ENCODE measurements around the gene GTF3C1. TPM values are rescaled to one million over a fixed set of nuclear protein-coding genes. Genes with fewer than 3 reads are reported as not detected.

Gene GTF3C1
- total and polyA plus RNA-seq, 8 donors, result 61.5 to 111 (median 97.7) TPM

- intact Hi-C loops (cut with DNase I), result no loop called here
- H3K36me3 ChIP-seq, result no peaks in the 10 kb centered on the region
- no peaks in the 10 kb centered on the region for H3K9me3 ChIP-seq
- H3K4me1 ChIP-seq, result peaks cover 6 to 41% of the 10 kb centered on the region in 2 donors
- no peak for ATAC-seq
- DNase-seq, result no peak
- TF ChIP-seq CTCF (IDR thresholded peaks at IDR 0.05), result no peak
- no peaks in the 10 kb centered on the region for H3K27me3 ChIP-seq
- no peak overlapping the region for H3K27ac ChIP-seq
- H3K4me3 ChIP-seq, result no peak overlapping the region
Measured at GRCh38 chr16:27410761-27411160, 139.0 kb downstream of the GTF3C1 start.

Other genes starting within 250 kb of the GTF3C1 start
- 100 to 1,000 TPM in 1 of 2 donors, 10 to 100 TPM in 1; 80.3 to 133 TPM for gene IL4R, start 235.9 kb downstream of the GTF3C1 start, total RNA-seq
- 10 to 100 TPM; 29.4 to 44.2 (median 35.3) TPM for gene IL4R, start 235.9 kb downstream of the GTF3C1 start, polyA plus RNA-seq (ENCODE audit: insufficient read length in 6 of 6)
- gene IL21R, start 147.7 kb downstream of the GTF3C1 start, total RNA-seq, result 1 to 10 TPM; 3.9 to 4.2 TPM
- 1 to 10 TPM; 1.2 to 4.3 (median 3.8) TPM for gene IL21R, start 147.7 kb downstream of the GTF3C1 start, polyA plus RNA-seq (ENCODE audit: insufficient read length in 6 of 6)
- 10 to 100 TPM; 23.4 to 29.2 TPM for gene KATNIP, start 231 bp upstream of the GTF3C1 start, total RNA-seq
- 10 to 100 TPM; 18.1 to 21.8 (median 21.1) TPM for gene KATNIP, start 231 bp upstream of the GTF3C1 start, polyA plus RNA-seq (ENCODE audit: insufficient read length in 6 of 6)